VCaP (cell line): Measurements from ENCODE around the gene GALNT5.

Experiments used
- H3K27ac ChIP-seq: fragments of 450-650 bp; 2 replicates; pipeline ENCODE4 v1.5.1; 2017
- CTCF ChIP-seq: fragments of 450-650 bp; conservative IDR thresholded peaks from 2 replicates; pipeline ENCODE4 v1.5.1; 2017; ENCODE audit warnings: mild to moderate bottlenecking, moderate library complexity

Gene GALNT5

GRCh38 chr2:157255746-157256145 lies 1.8 kb upstream of the GALNT5 start:
- no peak overlapping the region for H3K27ac ChIP-seq
- no peak for TF ChIP-seq CTCF

GRCh38 chr2:157256626-157257025 lies 879 bp upstream of the GALNT5 start:
- TF ChIP-seq CTCF: no peak
- no peak overlapping the region for H3K27ac ChIP-seq

- no peak for TF ChIP-seq CTCF
- no peak overlapping the region for H3K27ac ChIP-seq
Measured at GRCh38 chr2:157258520-157259326, 1.2 kb downstream of the GALNT5 start.

GRCh38 chr2:157259386-157259785 lies 1.9 kb downstream of the GALNT5 start:
- no peak overlapping the region for H3K27ac ChIP-seq
- no peak for TF ChIP-seq CTCF

GRCh38 chr2:157259960-157260359 lies 2.5 kb downstream of the GALNT5 start:
- no peak for TF ChIP-seq CTCF
- H3K27ac ChIP-seq: no peak overlapping the region

GRCh38 chr2:157260533-157261198 lies 3.2 kb downstream of the GALNT5 start:
- no peak overlapping the region for H3K27ac ChIP-seq
- no peak for TF ChIP-seq CTCF

GRCh38 chr2:157261199-157261782 lies 3.8 kb downstream of the GALNT5 start:
- H3K27ac ChIP-seq: no peak overlapping the region
- no peak for TF ChIP-seq CTCF
